K562 (cell line): Measurements from ENCODE around the gene TICRR. TPM values are rescaled to one million over a fixed set of nuclear protein-coding genes. Genes with fewer than 3 reads are reported as not detected.

ENCODE experiments used
- ATAC-seq: fragments of 200-7000 bp; cut with Tn5 transposase; 3 replicates; pipeline ENCODE4 v1.9.1; 2020; ENCODE audit warnings: moderate library complexity
- BruUV-seq: library from RNA; stranded (reverse); fragments of 400-500 nt; replicated peaks from 2 replicates; lab custom pipeline; 2021; lab: Mats Ljungman, UMichigan
- CTCF ChIA-PET: fragments of 300-600 bp; formaldehyde crosslinking; extraction: SDS; loops from one replicate; lab custom pipeline; 2021; ENCODE audit warnings: low intra/inter-chr PET ratio; lab: Yijun Ruan, JAX
- POLR2A ChIA-PET: fragments of 300-600, 350-650 bp; sonication (Branson Sonifier 250); formaldehyde crosslinking; extraction: SDS; loops from one replicate; lab custom pipeline; 2021; ENCODE audit warnings: antibody characterized with exemption, inconsistent platforms; lab: Yijun Ruan, JAX
- DNase-seq, 4 experiments: peaks; one replicate each; pipeline versions ENCODE4 v3.0.0 to v3.0.0-alpha.2; 2011 to 2018; ENCODE audit warnings: low spot score in 3 of 4, mixed read lengths in 3 of 4; ENCODE audit errors: extremely low read depth in 1 of 4
- FAIRE-seq: peaks from 2 replicates; lab custom pipeline; 2011; peaks lifted over from hg19 to GRCh38; lab: Jason Lieb, UNC
- H2AFZ ChIP-seq: 2 replicates; pipeline ENCODE4 v1.6.0; 2011; ENCODE audit warnings: low read depth, low read length, control low read depth, inconsistent platforms
- H3K27ac ChIP-seq: fragments of 200-600 bp; 3 replicates; pipeline ENCODE4 v1.8.0; 2011; ENCODE audit warnings: low read depth, mild to moderate bottlenecking, control low read depth, inconsistent platforms, low read length, moderate library complexity, mixed read lengths; ENCODE audit errors: extremely low read depth
- H3K27me3 ChIP-seq, 2 experiments: fragments of 300-600 bp in 1 of 2; 2 replicates in 1 of 2; 3 replicates in 1 of 2; pipeline versions ENCODE4 v1.6.0 to v1.8.0; 2011; ENCODE audit warnings: inconsistent platforms in 2 of 2, low read length in 2 of 2, mild to moderate bottlenecking in 1 of 2, mixed read lengths in 1 of 2, moderate library complexity in 1 of 2; ENCODE audit not compliant: control insufficient read depth in 2 of 2, insufficient read depth in 2 of 2
- H3K36me3 ChIP-seq: fragments of 300-600 bp; 3 replicates; pipeline ENCODE4 v1.8.0; 2011; ENCODE audit warnings: mild to moderate bottlenecking, low read length, inconsistent platforms; ENCODE audit not compliant: control insufficient read depth, insufficient read depth
- H3K4me1 ChIP-seq, 2 experiments: fragments of 200-600 bp in 1 of 2; replicated peaks in 1 of 2; 2 replicates in 1 of 2; 3 replicates in 1 of 2; pipeline versions ENCODE4 v1.5.1 to v1.8.0; 2011; ENCODE audit warnings: inconsistent platforms in 2 of 2, low read length in 2 of 2, mild to moderate bottlenecking in 1 of 2, mixed read lengths in 1 of 2, moderate library complexity in 1 of 2; ENCODE audit not compliant: control insufficient read depth in 2 of 2, insufficient read depth in 2 of 2
- H3K4me2 ChIP-seq: 2 replicates; pipeline ENCODE4 v1.6.1; 2011; ENCODE audit warnings: low read length, control low read depth, inconsistent platforms, mixed read lengths; ENCODE audit not compliant: insufficient read depth
- H3K4me3 ChIP-seq: fragments of 200-600 bp; sonication (generic), shearing (Covaris generic); 2 replicates; pipeline ENCODE4 v1.5.1; 2016; ENCODE audit warnings: control low read depth, inconsistent platforms
- H3K79me2 ChIP-seq: fragments of 200-600 bp; 3 replicates; pipeline ENCODE4 v1.8.0; 2011; ENCODE audit warnings: low read length, inconsistent platforms; ENCODE audit not compliant: control insufficient read depth, insufficient read depth
- H3K9ac ChIP-seq, 2 experiments: 2 replicates each; pipeline versions ENCODE4 v1.6.0 to v1.6.1; 2011; ENCODE audit warnings: low read depth in 2 of 2, low read length in 2 of 2, control low read depth in 1 of 2, inconsistent platforms in 1 of 2, mild to moderate bottlenecking in 1 of 2, mixed read lengths in 1 of 2; ENCODE audit not compliant: insufficient read depth in 1 of 2
- H3K9me1 ChIP-seq: one replicate; pipeline ENCODE4 v1.6.0; 2011; ENCODE audit warnings: inconsistent platforms, mild to moderate bottlenecking, low read length, moderate library complexity; ENCODE audit not compliant: control insufficient read depth, insufficient read depth
- H3K9me3 ChIP-seq: replicated peaks from 2 replicates; pipeline ENCODE4 v1.5.1; 2011; ENCODE audit warnings: low read depth, low read length, inconsistent platforms; ENCODE audit not compliant: control insufficient read depth, insufficient read depth
- H4K20me1 ChIP-seq: replicated peaks from 2 replicates; pipeline ENCODE4 v1.6.1; 2011; ENCODE audit warnings: low read length, inconsistent platforms, mixed read lengths; ENCODE audit not compliant: control insufficient read depth, insufficient read depth
- ESRRB ChIP-seq: fragments of 250-450 bp; sonication (Bioruptor Pico); IDR thresholded peaks from 2 replicates; pipeline ENCODE4 v1.5.0; 2020; ENCODE audit warnings: mild to moderate bottlenecking, moderate library complexity, borderline replicate concordance
- KLF6 ChIP-seq: fragments of 250-450 bp; sonication (Bioruptor Pico); IDR thresholded peaks from 2 replicates; pipeline ENCODE4 v1.4.0; 2020; ENCODE audit warnings: mild to moderate bottlenecking, moderate library complexity, borderline replicate concordance
- ZC3H4 ChIP-seq: sonication (generic); formaldehyde crosslinking; IDR thresholded peaks from 2 replicates; pipeline ENCODE4 v1.9.0; 2021; ENCODE audit warnings: missing genetic modification reagents, borderline replicate concordance
- ZNF644 ChIP-seq: fragments of 200-800 bp; sonication (Bioruptor generic); IDR thresholded peaks from 2 replicates; pipeline ENCODE4 v1.6.1; 2016; ENCODE audit warnings: low read depth, missing genetic modification characterization, missing compliant biosample characterization
- WGBS: fragments of 100-300 bp; shearing (Covaris generic); methylation state at CpG from one replicate; pipeline ENCODE4 v1.1.6; 2016; ENCODE audit warnings: low coverage, mixed read lengths; ENCODE audit not compliant: insufficient coverage; ENCODE audit errors: missing lambda C conversion rate; 5-methylcytosine and 5-hydroxymethylcytosine counted together
- in situ Hi-C: fragments of 300-500 bp; cut with MboI; formaldehyde crosslinking; loops from 4 replicates; pipeline ENCODE4 v1.15.0; 2018; ENCODE audit warnings: inconsistent platforms, mixed read lengths
- intact Hi-C: fragments of 100-400 bp; cut with micrococcal nuclease; formaldehyde crosslinking; loops from 2 replicates; pipeline ENCODE4 v1.14.2; 2022
- polyA plus RNA-seq, 8 experiments: library from polyadenylated mRNA; depleted of rRNA in 4 of 8; stranded (reverse) in 5 of 8; unstranded in 3 of 8; fragments of >200 nt; fragmentation: Nextera tagmentation in 2 of 8; fragmentation: Illumina TruSeq in 1 of 8; extraction: Ambion mirVana in 2 of 8; extraction: Trizol in 1 of 8; gene quantifications; 2 replicates each; pipeline versions ENCODE4 v1.2.1 to v1.2.3, GENCODE V29; 2011 to 2014; ENCODE audit warnings: inconsistent platforms in 1 of 8, missing spikeins in 1 of 8
- total RNA-seq, 7 experiments: library from RNA; depleted of rRNA in 6 of 7; stranded (reverse); fragments of >200 nt in 6 of 7; fragmentation: Illumina TruSeq in 2 of 7; extraction: Trizol in 2 of 7; gene quantifications; 2 replicates each; pipeline versions ENCODE4 v1.2.1 to v1.2.3, GENCODE V29; 2011 to 2021; ENCODE audit warnings: low replicate concordance in 1 of 7
- TF ChIP-seq, protein P1 (sequence below): fragments of 150-350 bp; IDR thresholded peaks from 2 replicates; pipeline ENCODE4 v1.6.1; 2014; ENCODE audit warnings: low read depth, mild to moderate bottlenecking, low read length, borderline replicate concordance
- TF ChIP-seq, protein P2 (sequence below), 2 experiments: fragments of 450-650 bp; IDR thresholded peaks; 2 replicates each; pipeline ENCODE4 v1.6.1; 2016; ENCODE audit warnings: mild to moderate bottlenecking in 2 of 2, borderline replicate concordance in 1 of 2, low read depth in 1 of 2, moderate library complexity in 1 of 2

Gene TICRR
- total and polyA plus RNA-seq, 9 of the 15 experiments (the other 6 are each of a cell fraction or from before 2014, with no cell fraction given), result 0.84 to 22.9 (median 13.7) TPM

DNA sequence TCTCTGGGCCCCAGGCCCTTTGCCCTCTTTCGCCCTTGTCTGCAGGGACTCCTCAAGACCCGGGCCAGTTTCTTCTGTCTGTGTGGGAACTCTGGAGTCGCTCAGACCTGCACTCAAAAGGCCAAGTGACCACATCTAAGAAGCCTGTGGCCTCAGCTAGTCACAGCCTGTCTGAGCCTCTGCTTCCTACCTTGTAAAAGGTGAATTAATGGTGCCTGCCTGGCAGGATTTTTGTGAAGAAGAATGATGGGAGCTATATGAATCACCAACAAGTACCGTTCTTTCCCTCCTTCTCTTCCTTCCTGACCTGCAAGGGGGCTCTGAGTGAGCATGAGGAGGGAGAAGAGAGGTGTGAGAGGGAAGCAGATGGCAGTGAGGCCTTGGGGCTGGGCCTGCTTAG lies 96.4 kb downstream of the TICRR start (continued):
- no peak for TF ChIP-seq KLF6 (CRISPR knock-in tag)
- TF ChIP-seq, protein P1, sequence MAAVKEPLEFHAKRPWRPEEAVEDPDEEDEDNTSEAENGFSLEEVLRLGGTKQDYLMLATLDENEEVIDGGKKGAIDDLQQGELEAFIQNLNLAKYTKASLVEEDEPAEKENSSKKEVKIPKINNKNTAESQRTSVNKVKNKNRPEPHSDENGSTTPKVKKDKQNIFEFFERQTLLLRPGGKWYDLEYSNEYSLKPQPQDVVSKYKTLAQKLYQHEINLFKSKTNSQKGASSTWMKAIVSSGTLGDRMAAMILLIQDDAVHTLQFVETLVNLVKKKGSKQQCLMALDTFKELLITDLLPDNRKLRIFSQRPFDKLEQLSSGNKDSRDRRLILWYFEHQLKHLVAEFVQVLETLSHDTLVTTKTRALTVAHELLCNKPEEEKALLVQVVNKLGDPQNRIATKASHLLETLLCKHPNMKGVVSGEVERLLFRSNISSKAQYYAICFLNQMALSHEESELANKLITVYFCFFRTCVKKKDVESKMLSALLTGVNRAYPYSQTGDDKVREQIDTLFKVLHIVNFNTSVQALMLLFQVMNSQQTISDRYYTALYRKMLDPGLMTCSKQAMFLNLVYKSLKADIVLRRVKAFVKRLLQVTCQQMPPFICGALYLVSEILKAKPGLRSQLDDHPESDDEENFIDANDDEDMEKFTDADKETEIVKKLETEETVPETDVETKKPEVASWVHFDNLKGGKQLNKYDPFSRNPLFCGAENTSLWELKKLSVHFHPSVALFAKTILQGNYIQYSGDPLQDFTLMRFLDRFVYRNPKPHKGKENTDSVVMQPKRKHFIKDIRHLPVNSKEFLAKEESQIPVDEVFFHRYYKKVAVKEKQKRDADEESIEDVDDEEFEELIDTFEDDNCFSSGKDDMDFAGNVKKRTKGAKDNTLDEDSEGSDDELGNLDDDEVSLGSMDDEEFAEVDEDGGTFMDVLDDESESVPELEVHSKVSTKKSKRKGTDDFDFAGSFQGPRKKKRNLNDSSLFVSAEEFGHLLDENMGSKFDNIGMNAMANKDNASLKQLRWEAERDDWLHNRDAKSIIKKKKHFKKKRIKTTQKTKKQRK, result no peak
- TF ChIP-seq ZC3H4 (CRISPR knock-in tag), result no peak
- no peak for TF ChIP-seq ZNF644 (tag)
- TF ChIP-seq, all 486 proteins: peak for 0

DNA sequence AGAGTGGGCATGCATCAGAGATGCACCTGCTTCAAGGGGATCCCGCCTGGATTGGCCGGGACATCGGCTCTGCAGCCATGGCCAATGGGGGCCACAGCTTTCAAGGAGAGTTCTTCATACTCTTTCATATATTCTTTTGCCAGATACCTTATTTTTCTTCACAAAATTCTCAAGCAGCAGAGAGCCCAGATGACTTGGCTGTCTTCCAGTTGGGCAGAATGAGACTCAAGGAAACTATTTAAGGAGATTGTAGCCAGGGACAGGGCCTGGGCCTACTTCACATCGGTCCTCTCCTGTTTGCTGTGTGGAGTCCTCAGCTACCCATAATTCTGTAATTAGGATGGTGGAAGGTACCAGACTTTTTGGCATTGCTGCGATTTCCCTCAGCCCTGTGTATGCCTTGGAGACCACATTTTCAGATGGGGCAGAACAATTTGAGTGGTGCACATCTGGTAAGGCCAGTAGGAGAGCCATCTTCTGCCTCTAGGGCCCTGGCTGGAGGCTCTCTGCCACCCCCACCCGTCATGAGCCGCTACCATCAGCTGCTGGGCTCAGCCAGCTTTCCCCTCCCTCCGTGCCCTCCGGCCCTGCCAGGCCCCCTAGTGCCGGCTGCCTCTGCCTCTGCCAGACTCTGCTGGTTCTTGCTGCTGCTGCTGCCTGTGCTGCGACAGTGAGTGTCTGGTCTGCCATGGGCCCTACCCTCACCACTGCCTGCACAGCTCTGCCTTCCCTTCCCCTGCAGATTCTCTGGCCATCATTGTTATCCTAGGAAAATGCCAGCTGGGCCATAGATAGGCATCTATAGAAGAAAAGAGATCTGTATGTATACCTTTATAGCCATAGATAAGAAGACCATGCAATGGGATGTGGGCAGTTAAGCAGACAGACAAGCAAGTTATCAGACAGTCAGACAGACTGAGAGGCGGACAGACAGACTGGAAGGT lies 97.2 kb downstream of the TICRR start:
- POLR2A ChIA-PET, result interaction anchor here (0.5 to 0.8 kb wide), 2 partner anchors 423 to 594 kb away, joined by 3 read pairs; no protein-coding TSS in a partner anchor
- no TSS peak for BruUV-seq
- H3K79me2 ChIP-seq, result no peaks in the 10 kb centered on the region
- 10% methylated on average over 12 of the region's 12 CpGs for WGBS
- H3K4me1 ChIP-seq, result peaks cover 0 to 13% of the 10 kb centered on the region in 2 experiments; a peak in 3 of 5 replicates
- no peak overlapping the region for H3K4me3 ChIP-seq
- no peak for DNase-seq
- H4K20me1 ChIP-seq, result peaks cover 2% of the 10 kb centered on the region; the same call in 1 of the 2 replicates
- H3K27ac ChIP-seq, result no peak overlapping the region
- no peak; the same call in 2 of the 3 replicates for ATAC-seq
- no peaks in the 10 kb centered on the region for H3K9me3 ChIP-seq
- peaks cover 22 to 64% of the 10 kb centered on the region in 2 experiments for H3K27me3 ChIP-seq
- no peaks in the 10 kb centered on the region for H3K36me3 ChIP-seq
- H3K9me1 ChIP-seq, result no peaks in the 10 kb centered on the region
- no peak for FAIRE-seq
- CTCF ChIA-PET, result no interaction called here
- in situ Hi-C loops (no loop called here), intact Hi-C loops (no loop called here)
- H3K9ac ChIP-seq, result no peak overlapping the region
- no peak overlapping the region for H3K4me2 ChIP-seq
- H2AFZ ChIP-seq, result no peak overlapping the region
- TF ChIP-seq ESRRB, result no peak
- TF ChIP-seq, protein P2, sequence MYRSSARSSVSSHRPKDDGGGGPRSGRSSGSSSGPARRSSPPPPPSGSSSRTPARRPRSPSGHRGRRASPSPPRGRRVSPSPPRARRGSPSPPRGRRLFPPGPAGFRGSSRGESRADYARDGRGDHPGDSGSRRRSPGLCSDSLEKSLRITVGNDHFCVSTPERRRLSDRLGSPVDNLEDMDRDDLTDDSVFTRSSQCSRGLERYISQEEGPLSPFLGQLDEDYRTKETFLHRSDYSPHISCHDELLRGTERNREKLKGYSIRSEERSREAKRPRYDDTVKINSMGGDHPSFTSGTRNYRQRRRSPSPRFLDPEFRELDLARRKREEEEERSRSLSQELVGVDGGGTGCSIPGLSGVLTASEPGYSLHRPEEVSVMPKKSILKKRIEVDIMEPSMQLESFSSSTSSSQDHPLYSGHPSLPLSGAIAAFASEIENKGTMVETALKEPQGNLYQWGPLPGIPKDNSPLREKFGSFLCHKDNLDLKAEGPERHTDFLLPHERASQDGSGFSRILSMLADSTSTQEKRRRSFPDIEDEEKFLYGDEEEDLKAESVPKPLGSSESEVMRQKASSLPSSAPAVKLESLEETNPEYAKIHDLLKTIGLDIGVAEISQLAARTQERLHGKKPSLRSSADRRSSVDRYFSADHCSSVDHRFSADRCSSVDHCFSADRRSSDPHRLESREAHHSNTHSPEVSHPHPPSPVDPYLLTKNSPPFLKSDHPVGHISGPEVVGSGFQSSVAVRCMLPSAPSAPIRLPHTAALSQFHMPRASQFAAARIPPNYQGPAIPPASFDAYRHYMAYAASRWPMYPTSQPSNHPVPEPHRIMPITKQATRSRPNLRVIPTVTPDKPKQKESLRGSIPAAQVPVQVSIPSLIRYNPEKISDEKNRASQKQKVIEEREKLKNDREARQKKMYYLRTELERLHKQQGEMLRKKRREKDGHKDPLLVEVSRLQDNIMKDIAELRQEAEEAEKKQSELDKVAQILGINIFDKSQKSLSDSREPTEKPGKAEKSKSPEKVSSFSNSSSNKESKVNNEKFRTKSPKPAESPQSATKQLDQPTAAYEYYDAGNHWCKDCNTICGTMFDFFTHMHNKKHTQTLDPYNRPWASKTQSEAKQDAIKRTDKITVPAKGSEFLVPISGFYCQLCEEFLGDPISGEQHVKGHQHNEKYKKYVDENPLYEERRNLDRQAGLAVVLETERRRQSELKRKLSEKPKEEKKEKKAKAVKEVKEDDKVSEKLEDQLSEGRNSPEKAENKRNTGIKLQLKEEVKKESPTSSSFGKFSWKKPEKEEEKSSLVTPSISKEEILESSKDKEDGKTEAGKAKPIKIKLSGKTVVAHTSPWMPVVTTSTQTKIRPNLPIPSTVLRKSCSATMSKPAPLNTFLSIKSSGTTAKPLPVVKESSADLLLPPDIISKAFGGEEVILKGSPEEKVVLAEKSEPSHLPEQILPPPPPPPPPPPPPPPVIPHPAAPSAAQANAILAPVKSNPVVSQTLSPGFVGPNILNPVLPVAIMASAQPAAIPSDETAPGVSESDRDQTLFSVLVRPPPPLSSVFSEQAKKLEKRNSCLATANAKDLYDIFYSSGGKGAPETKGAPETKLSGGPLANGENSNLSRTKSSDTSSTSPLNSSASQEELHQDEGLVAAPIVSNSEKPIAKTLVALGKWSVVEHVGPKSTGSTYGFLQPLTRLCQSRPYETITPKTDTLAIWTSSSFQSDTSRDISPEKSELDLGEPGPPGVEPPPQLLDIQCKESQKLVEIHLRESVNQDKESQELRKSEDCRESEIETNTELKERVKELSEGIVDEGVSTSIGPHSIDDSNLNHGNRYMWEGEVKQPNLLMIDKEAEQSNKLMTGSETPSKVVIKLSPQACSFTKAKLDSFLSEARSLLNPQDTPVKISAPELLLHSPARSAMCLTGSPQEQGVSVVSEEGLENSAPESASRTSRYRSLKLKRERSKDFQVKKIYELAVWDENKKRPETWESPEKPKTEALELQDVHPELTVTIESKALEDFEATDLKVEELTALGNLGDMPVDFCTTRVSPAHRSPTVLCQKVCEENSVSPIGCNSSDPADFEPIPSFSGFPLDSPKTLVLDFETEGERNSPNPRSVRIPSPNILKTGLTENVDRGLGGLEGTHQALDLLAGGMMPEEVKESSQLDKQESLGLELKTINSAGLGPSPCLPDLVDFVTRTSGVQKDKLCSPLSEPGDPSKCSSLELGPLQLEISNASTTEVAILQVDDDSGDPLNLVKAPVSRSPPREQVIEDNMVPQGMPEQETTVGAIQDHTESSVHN (IDR thresholded peaks at IDR 0.05; ENCODE audit: borderline replicate concordance in 1 of 2, low read depth in 1 of 2), result no peak
